GM19328 (cell line): ENCODE results near the gene SETD2.
"Not testable (repeated sequence)": the region's sequence is repeated elsewhere in the genome, so short reads cannot be mapped to it uniquely, and the experiment has no call there.

Experiments used
- ATAC-seq: cut with Tn5 transposase; IDR thresholded peaks from one replicate; pipeline ENCODE4 v1.9.1; 2021; ENCODE audit warnings: mild to moderate bottlenecking, moderate library complexity; ENCODE audit not compliant: unreplicated experiment

The SETD2 gene

GRCh38 chr3:47041114-47041513, 122.8 kb downstream of the SETD2 start:
- ATAC-seq = no peak

- ATAC-seq = not testable (repeated sequence)
Measured at GRCh38 chr3:47037302-47037701, 126.6 kb downstream of the SETD2 start.

DNA sequence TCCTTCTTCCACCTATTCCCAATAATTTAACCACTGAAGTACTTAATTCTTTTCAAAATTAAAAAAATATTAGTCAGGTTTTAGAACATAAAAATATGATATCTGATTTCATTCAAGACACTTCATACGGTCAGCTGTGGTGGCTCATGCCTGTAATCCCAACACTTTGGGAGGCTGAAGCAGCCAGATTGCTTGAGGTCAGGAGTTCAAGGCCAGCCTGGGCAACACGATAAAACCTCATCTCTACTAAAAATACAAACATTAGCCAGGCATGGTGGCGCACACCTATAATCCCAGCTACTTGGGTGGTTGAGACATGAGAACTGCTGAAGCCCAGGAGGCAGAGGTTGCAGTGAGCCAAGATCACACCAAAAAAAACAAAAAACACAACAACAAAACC, 127.8 kb downstream of the SETD2 start:
- no peak for ATAC-seq

GRCh38 chr3:47035645-47036044, 128.3 kb downstream of the SETD2 start:
- ATAC-seq = no peak

DNA sequence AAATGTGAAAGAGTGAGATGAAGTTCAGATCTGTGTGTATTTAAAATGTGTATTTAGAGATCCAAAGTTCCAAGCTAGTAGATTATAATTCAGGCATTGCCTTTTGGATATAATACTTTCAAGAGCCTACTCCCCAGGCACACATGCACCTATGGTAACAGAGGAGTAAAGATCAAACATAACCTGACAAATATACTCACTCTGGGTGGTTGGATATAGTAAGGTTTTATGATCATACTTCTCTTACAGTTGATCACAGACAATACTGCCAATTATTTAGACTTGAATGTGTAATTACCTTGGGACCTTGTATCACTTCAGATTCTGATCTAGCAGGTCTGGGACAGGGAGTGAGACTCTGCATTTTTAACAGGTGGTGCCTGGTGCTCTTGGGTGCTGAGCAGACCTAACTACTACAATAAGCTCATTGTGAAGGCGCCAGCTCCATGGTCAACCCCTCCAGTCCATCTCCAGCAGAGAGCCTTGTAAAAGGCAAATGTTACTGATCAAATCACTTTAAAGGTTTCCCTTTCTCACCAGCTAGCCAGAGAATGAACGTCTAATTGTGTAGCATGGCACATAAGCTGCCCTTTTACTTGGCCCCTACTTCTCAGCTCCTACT, 128.9 kb downstream of the SETD2 start:
- ATAC-seq = no peak

GRCh38 chr3:47031041-47031440, 132.9 kb downstream of the SETD2 start:
- not testable (repeated sequence) for ATAC-seq

GRCh38 chr3:47028667-47029066, 135.2 kb downstream of the SETD2 start:
- no peak for ATAC-seq

DNA sequence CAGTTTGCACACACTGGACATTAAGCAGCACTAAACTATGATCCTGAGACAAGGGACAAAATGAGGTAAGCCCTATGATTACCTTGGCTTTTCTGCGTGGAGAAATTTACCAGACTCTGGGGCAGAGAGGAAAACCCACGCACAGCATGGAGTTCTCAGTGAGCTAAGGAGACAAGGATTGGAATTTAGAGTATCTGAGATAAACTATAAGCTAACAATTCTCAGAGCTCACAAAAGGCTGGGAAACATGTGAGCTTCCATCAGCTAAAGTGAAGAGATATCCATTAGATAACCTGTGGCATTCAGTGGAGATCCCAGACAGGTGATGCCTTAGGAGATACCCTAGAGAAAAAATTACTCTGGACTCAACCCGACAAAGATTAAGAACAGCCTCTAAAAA, 135.8 kb downstream of the SETD2 start:
- ATAC-seq = no peak

DNA sequence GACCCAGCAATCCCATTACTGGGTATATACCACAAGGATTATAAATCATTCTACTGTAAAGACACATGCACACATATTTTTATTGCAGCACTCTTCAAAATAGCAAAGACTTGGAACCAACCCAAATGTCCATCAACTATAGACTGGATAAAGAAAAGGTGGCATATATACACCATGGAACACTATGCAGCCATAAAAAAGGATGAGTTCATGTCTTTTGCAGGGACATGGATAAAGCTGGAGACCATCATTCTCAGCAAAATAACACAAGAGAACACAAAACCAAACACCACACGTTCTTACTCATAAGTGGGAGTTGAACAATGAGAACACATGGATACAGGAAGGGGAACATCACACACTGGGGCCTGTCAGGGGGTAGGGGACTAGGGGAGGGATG, 137.5 kb downstream of the SETD2 start:
- ATAC-seq = not testable (repeated sequence)

GRCh38 chr3:47024932-47025331, 139.0 kb downstream of the SETD2 start:
- no peak for ATAC-seq

DNA sequence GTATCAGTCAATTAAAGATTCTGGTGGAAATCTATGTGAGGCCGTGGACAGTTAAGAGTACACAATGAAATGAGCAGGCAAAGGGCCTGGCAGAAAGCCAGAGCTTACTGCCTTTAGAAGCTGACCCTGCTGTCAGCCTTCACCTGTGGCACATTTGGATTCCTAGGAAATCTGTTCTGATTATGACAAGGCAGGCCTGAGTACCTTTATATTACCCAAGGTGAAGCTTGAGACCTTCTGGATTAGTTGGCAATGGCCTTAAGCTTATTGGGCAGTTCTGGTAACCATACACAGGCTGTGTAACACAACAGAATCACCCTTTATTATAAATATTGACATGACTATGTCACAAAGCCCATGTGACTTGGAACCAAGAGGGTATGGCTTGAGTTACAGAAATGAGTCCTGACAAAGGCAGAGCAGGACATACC, 141.3 kb downstream of the SETD2 start:
- ATAC-seq = no peak

- no peak for ATAC-seq
Measured at GRCh38 chr3:47020311-47020710, 143.6 kb downstream of the SETD2 start.

DNA sequence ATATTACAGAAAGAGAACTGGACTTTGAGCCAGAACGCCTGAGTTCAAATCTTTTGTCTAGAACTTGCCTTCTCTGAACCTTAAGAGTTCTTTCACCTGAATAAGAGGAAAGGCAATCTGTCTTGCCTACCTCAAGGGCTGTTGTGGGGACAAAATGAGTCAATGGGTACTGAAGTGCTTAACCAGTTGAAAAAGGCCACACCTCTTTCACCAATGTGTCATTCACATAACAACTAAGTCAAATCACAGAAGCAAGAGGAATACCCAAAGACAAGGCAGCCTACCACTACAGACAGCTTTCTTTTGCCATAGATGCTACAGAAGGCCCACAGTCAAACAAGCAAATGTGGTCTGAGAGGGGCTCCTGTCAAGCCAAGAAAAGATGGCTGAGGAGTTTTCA, 144.7 kb downstream of the SETD2 start:
- no peak for ATAC-seq

DNA sequence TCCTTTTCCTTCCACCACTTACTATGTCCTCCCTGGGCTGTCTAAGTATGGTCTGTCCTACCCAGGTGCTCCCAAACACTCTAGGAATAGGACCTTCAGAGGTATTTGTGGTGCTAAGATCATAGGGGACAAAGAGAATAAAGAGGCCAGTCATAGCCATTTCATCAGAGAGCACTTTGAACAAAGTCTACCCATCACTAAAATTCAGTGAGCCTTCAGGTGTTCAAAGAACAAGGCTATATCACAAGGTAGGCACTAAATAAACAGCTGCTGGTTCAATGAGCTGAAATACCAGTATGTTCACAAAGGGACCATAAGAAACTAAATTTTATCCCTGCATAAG, 145.7 kb downstream of the SETD2 start:
- no peak for ATAC-seq

DNA sequence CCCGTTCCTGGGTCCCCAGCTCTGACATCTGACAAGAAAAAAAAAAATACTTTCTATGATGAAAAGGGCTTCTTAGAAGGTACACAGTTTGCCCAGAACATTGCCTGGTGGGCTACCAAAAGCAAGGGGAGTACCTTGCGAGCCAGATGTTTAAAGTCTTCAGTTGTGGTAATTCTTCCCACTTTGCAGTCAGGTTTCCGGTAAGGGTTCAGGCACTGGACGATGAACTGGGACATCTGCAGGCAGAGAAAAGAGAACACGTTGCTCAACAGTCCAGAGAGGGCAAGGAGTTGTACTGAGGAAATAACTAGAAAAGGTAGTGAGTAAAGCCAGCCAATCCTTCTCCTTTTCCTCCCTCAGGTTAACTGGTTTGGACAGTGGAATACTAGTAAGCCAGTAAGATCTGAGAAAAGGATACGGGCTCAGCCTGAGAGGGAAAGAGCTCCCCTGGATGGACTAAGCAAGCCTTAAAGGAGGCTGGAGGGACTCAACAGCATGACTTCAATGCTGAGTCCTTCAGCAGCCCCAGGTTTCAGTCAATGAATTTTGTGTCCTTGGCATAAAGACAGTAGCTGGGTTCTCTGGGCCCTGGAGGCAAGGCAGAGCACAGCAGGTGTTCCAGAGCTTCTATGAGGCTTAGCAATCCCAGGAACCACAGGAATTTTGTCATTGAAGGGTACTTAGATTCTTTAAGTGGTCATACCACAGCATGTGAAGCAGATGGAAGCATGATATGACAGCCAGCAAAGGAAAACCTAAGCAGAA, 146.2 kb downstream of the SETD2 start:
- ATAC-seq = no peak

- ATAC-seq = no peak
Measured at GRCh38 chr3:47016934-47017435, 146.9 kb downstream of the SETD2 start.

- no peak for ATAC-seq
Measured at GRCh38 chr3:47016086-47016933, 147.6 kb downstream of the SETD2 start.

GRCh38 chr3:47015151-47015550, 148.8 kb downstream of the SETD2 start:
- no peak for ATAC-seq

DNA sequence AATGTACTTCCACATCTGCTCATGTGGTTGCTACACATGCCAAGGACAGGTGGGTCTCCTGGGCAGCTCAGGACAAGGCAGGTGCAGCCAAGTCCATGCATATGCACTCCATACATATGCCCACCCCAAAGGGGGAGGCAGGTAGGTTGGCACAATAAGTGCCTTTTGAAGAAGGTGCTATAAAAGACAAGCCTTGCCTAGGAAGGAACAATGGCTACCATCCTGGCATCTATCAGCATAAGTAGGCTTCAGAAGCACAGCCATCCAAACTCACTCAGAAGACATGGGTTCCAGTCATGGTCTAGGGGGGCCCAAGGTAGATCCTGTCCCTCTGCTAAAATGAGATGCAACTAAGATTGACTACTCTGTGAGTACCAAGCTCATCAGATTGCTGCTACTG, 149.9 kb downstream of the SETD2 start:
- ATAC-seq = no peak

DNA sequence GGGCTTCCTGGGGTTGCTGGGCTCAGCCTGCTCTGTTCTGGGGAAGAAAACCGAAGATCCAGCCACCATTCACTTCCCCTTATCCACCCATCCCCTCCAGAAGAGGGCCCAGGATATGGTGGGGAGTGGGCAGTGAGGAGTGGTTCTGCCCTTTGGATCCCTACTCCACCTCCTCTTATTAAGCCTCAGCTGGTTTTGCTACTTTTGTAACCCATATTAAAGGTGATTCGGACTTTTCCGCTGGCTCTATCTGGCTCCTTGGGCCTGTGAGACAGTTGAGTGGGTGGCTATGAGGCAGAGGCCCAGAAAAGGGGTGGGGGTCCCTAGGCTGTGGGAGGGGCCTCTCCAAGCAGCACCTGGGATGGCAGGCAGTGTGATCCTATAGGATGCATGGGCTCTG, 150.7 kb downstream of the SETD2 start:
- no peak for ATAC-seq

GRCh38 chr3:47012342-47013230, 151.3 kb downstream of the SETD2 start:
- no peak for ATAC-seq
